Karpas-422 (cell line): Measurements from ENCODE around the gene EYA3. TPM values are rescaled to one million over a fixed set of nuclear protein-coding genes. Genes with fewer than 3 reads are reported as not detected.
A peak's percentile ranks its signal among the peaks of the same experiment; 100 is the strongest.

Source experiments
- DNase-seq: peaks from one replicate; pipeline ENCODE4 v3.0.0-alpha.2; 2015
- H2AFZ ChIP-seq: fragments of 200-600 bp; sonication (generic); 2 replicates; pipeline ENCODE4 v1.6.1; 2014; ENCODE audit warnings: antibody characterized with exemption, low read length, mixed read lengths
- H3K27ac ChIP-seq: fragments of 200-600 bp; sonication (generic); 2 replicates; pipeline ENCODE4 v1.5.1; 2014; ENCODE audit warnings: mild to moderate bottlenecking, low read length, moderate library complexity
- H3K27me3 ChIP-seq: fragments of 200-600 bp; sonication (generic); 2 replicates; pipeline ENCODE4 v1.6.1; 2014; ENCODE audit warnings: low read length, mixed read lengths
- H3K36me3 ChIP-seq: fragments of 200-600 bp; sonication (generic); 2 replicates; pipeline ENCODE4 v1.6.1; 2014; ENCODE audit warnings: low read length, mixed read lengths; ENCODE audit not compliant: insufficient read depth
- H3K4me1 ChIP-seq: fragments of 200-600 bp; sonication (generic); 2 replicates; pipeline ENCODE4 v1.6.1; 2014; ENCODE audit warnings: mild to moderate bottlenecking, low read length, mixed read lengths
- H3K4me2 ChIP-seq: fragments of 200-600 bp; sonication (generic); 2 replicates; pipeline ENCODE4 v1.6.1; 2014; ENCODE audit warnings: low read length, low read depth, mild to moderate bottlenecking; ENCODE audit not compliant: poor library complexity, severe bottlenecking
- H3K4me3 ChIP-seq: fragments of 200-600 bp; sonication (generic); 2 replicates; pipeline ENCODE4 v1.5.1; 2014; ENCODE audit warnings: mild to moderate bottlenecking, antibody characterized with exemption, low read length, mixed read lengths
- H3K79me2 ChIP-seq: fragments of 200-600 bp; sonication (generic); 2 replicates; pipeline ENCODE4 v1.6.1; 2014; ENCODE audit warnings: mild to moderate bottlenecking, low read length, mixed read lengths
- H3K9ac ChIP-seq: fragments of 200-600 bp; sonication (generic); 2 replicates; pipeline ENCODE4 v1.6.0; 2014; ENCODE audit warnings: low read length
- H3K9me2 ChIP-seq: fragments of 200-600 bp; sonication (generic), shearing (Covaris generic); replicated peaks from 2 replicates; pipeline ENCODE4 v1.6.0; 2014; ENCODE audit warnings: mild to moderate bottlenecking, low read length, moderate library complexity; ENCODE audit not compliant: insufficient read depth
- H3K9me3 ChIP-seq: fragments of 300-700, 200-600 bp; sonication (generic); 2 replicates; pipeline ENCODE4 v1.6.1; 2014; ENCODE audit warnings: low read length, mixed read lengths
- H4K20me1 ChIP-seq: fragments of 200-600 bp; sonication (generic); 2 replicates; pipeline ENCODE4 v1.6.1; 2014; ENCODE audit warnings: mild to moderate bottlenecking, antibody characterized with exemption, low read length, low read depth; ENCODE audit not compliant: insufficient read depth
- total RNA-seq: library from RNA; depleted of rRNA; stranded (reverse); fragments of >200 nt; shearing (Covaris generic); gene quantifications from 2 replicates; pipeline ENCODE4 v1.2.3, GENCODE V29; 2014; ENCODE audit warnings: low replicate concordance

Gene EYA3
- total RNA-seq, 1 experiment from 2014 or later = 28.3 TPM

GRCh38 chr1:27963393-27963792, 125.0 kb downstream of the EYA3 start:
- Histone ChIP-seq H4K20me1 (peaks cover 4% of the 10 kb centered on the region; the same call in 1 of the 2 replicates), H3K27ac (no peak overlapping the region), H3K4me3 (no peak overlapping the region), H3K36me3 (no peaks in the 10 kb centered on the region), H3K4me1 (peaks cover 28% of the 10 kb centered on the region), H3K4me2 (no peak overlapping the region), H3K9ac (no peak overlapping the region), H3K27me3 (no peaks in the 10 kb centered on the region), H3K9me2 (no peaks in the 10 kb centered on the region), H3K9me3 (no peaks in the 10 kb centered on the region), H3K79me2 (peaks cover 11% of the 10 kb centered on the region), H2AFZ (no peak overlapping the region)
- no peak for DNase-seq

GRCh38 chr1:27961646-27962221, 126.7 kb downstream of the EYA3 start:
- no peaks in the 10 kb centered on the region for H3K9me2 ChIP-seq
- H3K4me3 ChIP-seq = peak overlapping the region; percentile 98; the same call in 1 of the 2 replicates
- peaks cover 28% of the 10 kb centered on the region for H3K4me1 ChIP-seq
- peak overlapping the region; percentile 84 for H3K9ac ChIP-seq
- H3K27me3 ChIP-seq = no peaks in the 10 kb centered on the region
- H4K20me1 ChIP-seq = peaks cover 4% of the 10 kb centered on the region; the same call in 1 of the 2 replicates
- no peak overlapping the region for H2AFZ ChIP-seq
- H3K4me2 ChIP-seq = peak overlapping the region; percentile 98
- H3K9me3 ChIP-seq = no peaks in the 10 kb centered on the region
- H3K79me2 ChIP-seq = peaks cover 11% of the 10 kb centered on the region
- H3K27ac ChIP-seq = no peak overlapping the region
- peak; percentile 56 for DNase-seq
- no peaks in the 10 kb centered on the region for H3K36me3 ChIP-seq

GRCh38 chr1:27960762-27961645, 127.4 kb downstream of the EYA3 start:
- H3K4me2 ChIP-seq = peak overlapping the region; percentile 98
- no peaks in the 10 kb centered on the region for H3K9me2 ChIP-seq
- H3K36me3 ChIP-seq = no peaks in the 10 kb centered on the region
- DNase-seq = no peak
- H3K4me1 ChIP-seq = peaks cover 28% of the 10 kb centered on the region
- H3K27ac ChIP-seq = no peak overlapping the region
- H3K9ac ChIP-seq = peak overlapping the region; percentile 84
- H2AFZ ChIP-seq = no peak overlapping the region
- H4K20me1 ChIP-seq = peaks cover 4% of the 10 kb centered on the region; the same call in 1 of the 2 replicates
- peak overlapping the region; percentile 98 for H3K4me3 ChIP-seq
- no peaks in the 10 kb centered on the region for H3K27me3 ChIP-seq
- H3K79me2 ChIP-seq = peaks cover 11% of the 10 kb centered on the region
- no peaks in the 10 kb centered on the region for H3K9me3 ChIP-seq

GRCh38 chr1:27959792-27960603, 128.4 kb downstream of the EYA3 start, which contains the start of gene XKR8:
XKR8 (plus strand) TSS chr1:27959973; CDS start chr1:27960070, 97 bp downstream.
- peaks cover 11% of the 10 kb centered on the region for H3K79me2 ChIP-seq
- H3K9me2 ChIP-seq = no peaks in the 10 kb centered on the region
- peak within 1 kb of the TSS; percentile 84 for H3K9ac ChIP-seq
- peak within 1 kb of the TSS; percentile 97 for H2AFZ ChIP-seq
- peaks cover 28% of the 10 kb centered on the region for H3K4me1 ChIP-seq
- no peaks in the 10 kb centered on the region for H3K9me3 ChIP-seq
- H3K27ac ChIP-seq = peak within 1 kb of the TSS; percentile 61
- H3K27me3 ChIP-seq = no peaks in the 10 kb centered on the region
- H3K4me2 ChIP-seq = peak within 1 kb of the TSS; percentile 98
- peaks cover 4% of the 10 kb centered on the region; the same call in 1 of the 2 replicates for H4K20me1 ChIP-seq
- peak within 1 kb of the TSS; percentile 98 for H3K4me3 ChIP-seq
- peak; percentile 94 for DNase-seq
- H3K36me3 ChIP-seq = no peaks in the 10 kb centered on the region

GRCh38 chr1:27958513-27958912, 129.9 kb downstream of the EYA3 start:
- Histone ChIP-seq H3K4me1 (peaks cover 28% of the 10 kb centered on the region), H4K20me1 (peaks cover 4% of the 10 kb centered on the region; the same call in 1 of the 2 replicates), H3K27me3 (no peaks in the 10 kb centered on the region), H3K9me2 (no peaks in the 10 kb centered on the region), H3K27ac (no peak overlapping the region), H3K79me2 (peaks cover 11% of the 10 kb centered on the region), H3K9me3 (no peaks in the 10 kb centered on the region), H3K4me2 (no peak overlapping the region), H3K4me3 (no peak overlapping the region), H3K36me3 (no peaks in the 10 kb centered on the region), H3K9ac (no peak overlapping the region), H2AFZ (no peak overlapping the region)
- DNase-seq = no peak

GRCh38 chr1:27957655-27958054, 130.8 kb downstream of the EYA3 start:
- Histone ChIP-seq H4K20me1 (peaks cover 4% of the 10 kb centered on the region; the same call in 1 of the 2 replicates), H3K27me3 (no peaks in the 10 kb centered on the region), H3K9me2 (no peaks in the 10 kb centered on the region), H2AFZ (no peak overlapping the region), H3K79me2 (peaks cover 11% of the 10 kb centered on the region), H3K36me3 (no peaks in the 10 kb centered on the region), H3K4me3 (no peak overlapping the region), H3K9ac (no peak overlapping the region), H3K4me2 (no peak overlapping the region), H3K27ac (no peak overlapping the region), H3K4me1 (peaks cover 28% of the 10 kb centered on the region), H3K9me3 (no peaks in the 10 kb centered on the region)
- no peak for DNase-seq

GRCh38 chr1:27956761-27957160, 131.6 kb downstream of the EYA3 start:
- H4K20me1 ChIP-seq = peaks cover 4% of the 10 kb centered on the region; the same call in 1 of the 2 replicates
- H2AFZ ChIP-seq = no peak overlapping the region
- no peaks in the 10 kb centered on the region for H3K9me3 ChIP-seq
- H3K27me3 ChIP-seq = no peaks in the 10 kb centered on the region
- H3K27ac ChIP-seq = no peak overlapping the region
- no peak overlapping the region for H3K4me2 ChIP-seq
- peaks cover 24% of the 10 kb centered on the region for H3K4me1 ChIP-seq
- no peak for DNase-seq
- H3K79me2 ChIP-seq = peaks cover 11% of the 10 kb centered on the region
- no peaks in the 10 kb centered on the region for H3K36me3 ChIP-seq
- no peak overlapping the region for H3K9ac ChIP-seq
- no peak overlapping the region for H3K4me3 ChIP-seq
- H3K9me2 ChIP-seq = no peaks in the 10 kb centered on the region
